ENCODE results near the gene GABRR1. TPM values are rescaled to one million over a fixed set of nuclear protein-coding genes. Genes with fewer than 3 reads are reported as not detected.

GABRR1 gene
- total RNA-seq, 1 experiment from 2014 or later, result 0.33 TPM

DNA sequence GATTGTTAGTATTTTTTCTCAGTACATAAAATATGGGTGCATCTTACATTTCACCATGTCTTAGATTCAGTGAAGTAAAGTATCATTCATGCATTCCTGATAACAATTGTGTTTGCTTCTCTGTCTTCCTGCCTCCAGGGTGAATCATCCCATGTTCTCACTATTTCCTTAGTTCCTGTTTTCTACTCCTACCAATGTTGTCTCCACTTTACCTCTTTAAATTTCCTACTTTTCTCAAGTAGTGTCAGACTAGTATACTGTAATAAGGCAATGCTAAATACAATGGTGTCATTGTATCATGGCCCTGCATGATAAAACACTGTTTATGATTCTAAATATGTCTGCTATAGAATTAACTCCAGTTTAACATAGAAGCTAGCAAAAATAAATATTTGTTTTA, 37.4 kb upstream of the GABRR1 start:
- TF ChIP-seq, protein P1, sequence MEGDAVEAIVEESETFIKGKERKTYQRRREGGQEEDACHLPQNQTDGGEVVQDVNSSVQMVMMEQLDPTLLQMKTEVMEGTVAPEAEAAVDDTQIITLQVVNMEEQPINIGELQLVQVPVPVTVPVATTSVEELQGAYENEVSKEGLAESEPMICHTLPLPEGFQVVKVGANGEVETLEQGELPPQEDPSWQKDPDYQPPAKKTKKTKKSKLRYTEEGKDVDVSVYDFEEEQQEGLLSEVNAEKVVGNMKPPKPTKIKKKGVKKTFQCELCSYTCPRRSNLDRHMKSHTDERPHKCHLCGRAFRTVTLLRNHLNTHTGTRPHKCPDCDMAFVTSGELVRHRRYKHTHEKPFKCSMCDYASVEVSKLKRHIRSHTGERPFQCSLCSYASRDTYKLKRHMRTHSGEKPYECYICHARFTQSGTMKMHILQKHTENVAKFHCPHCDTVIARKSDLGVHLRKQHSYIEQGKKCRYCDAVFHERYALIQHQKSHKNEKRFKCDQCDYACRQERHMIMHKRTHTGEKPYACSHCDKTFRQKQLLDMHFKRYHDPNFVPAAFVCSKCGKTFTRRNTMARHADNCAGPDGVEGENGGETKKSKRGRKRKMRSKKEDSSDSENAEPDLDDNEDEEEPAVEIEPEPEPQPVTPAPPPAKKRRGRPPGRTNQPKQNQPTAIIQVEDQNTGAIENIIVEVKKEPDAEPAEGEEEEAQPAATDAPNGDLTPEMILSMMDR (conservative IDR thresholded peaks at IDR 0.05), result no peak
- Histone ChIP-seq H3K9me3 (ENCODE audit: control insufficient read depth, low read depth, low read length) (no peaks in the 10 kb centered on the region), H2BK12ac (ENCODE audit: insufficient read length, low read depth, low read length) (no peak overlapping the region), H3K23me2 (ENCODE audit: insufficient read length, low read depth, low read length, poor library complexity, severe bottlenecking) (no peaks in the 10 kb centered on the region), H3K56ac (ENCODE audit: insufficient read length, low read depth, low read length) (no peak overlapping the region), H2BK15ac (ENCODE audit: low read depth, low read length) (no peak overlapping the region), H2BK5ac (ENCODE audit: insufficient read length, low read length) (no peak overlapping the region), H3K9ac (ENCODE audit: extremely low read depth, insufficient read length, low read length) (no peak overlapping the region), H3K79me1 (ENCODE audit: insufficient read depth, low read depth, low read length, poor library complexity, severe bottlenecking) (no peaks in the 10 kb centered on the region), H2AFZ (ENCODE audit: low read length) (no peak overlapping the region), H3T11ph (ENCODE audit: low read length) (no peak overlapping the region), H3K4ac (ENCODE audit: low read depth, low read length) (no peak overlapping the region), H3K14ac (ENCODE audit: insufficient read depth, low read length) (no peak overlapping the region), H3K27me3 (ENCODE audit: insufficient read depth, low read length) (no peaks in the 10 kb centered on the region), H4K20me1 (ENCODE audit: control insufficient read depth, insufficient read depth, insufficient read length) (no peaks in the 10 kb centered on the region), H3K27ac (ENCODE audit: insufficient read length, low read depth, low read length) (no peak overlapping the region), H4K91ac (ENCODE audit: insufficient read length, low read depth, low read length) (no peak overlapping the region), H2BK20ac (ENCODE audit: low read depth, low read length, poor library complexity, severe bottlenecking) (no peak overlapping the region), H2BK120ac (ENCODE audit: low read depth, low read length, poor library complexity, severe bottlenecking) (no peak overlapping the region), H4K8ac (replicated peaks; ENCODE audit: insufficient read length, low read depth, low read length) (no peak overlapping the region), H3K18ac (ENCODE audit: insufficient read length, low read depth, low read length) (no peak overlapping the region), H4K5ac (ENCODE audit: insufficient read length, low read depth, low read length) (no peak overlapping the region), H2AK5ac (ENCODE audit: insufficient read length, low read length) (no peak overlapping the region), H3K4me2 (ENCODE audit: insufficient read depth, insufficient read length, low read length) (no peak overlapping the region), H3K79me2 (ENCODE audit: insufficient read depth, low read length) (no peaks in the 10 kb centered on the region), H3K4me1 (ENCODE audit: insufficient read depth, low read length) (no peaks in the 10 kb centered on the region), H3K23ac (ENCODE audit: insufficient read length, low read depth, low read length) (no peak overlapping the region)
- H3K27me3 Mint-ChIP-seq (ENCODE audit: low read depth), result peaks cover 4% of the 10 kb centered on the region
- no peak overlapping the region for H3K27ac Mint-ChIP-seq
- no peaks in the 10 kb centered on the region; a peak in 1 of 7 replicates for H3K36me3 Mint-ChIP-seq (ENCODE audit: insufficient read depth in 1 of 3, low read depth in 3 of 3)
- H3K9me3 Mint-ChIP-seq, result peaks cover 0 to 3% of the 10 kb centered on the region in 2 experiments; a peak in 1 of 5 replicates
- no peak overlapping the region for H3K4me3 Mint-ChIP-seq
- no peak for DNase-seq
- 0 out of 4 replicates have a peak, but pooled peaks cover 0 to 4% of the 10 kb centered on the region in 2 experiments for H3K4me1 Mint-ChIP-seq
